Caki2 (cell line): Measurements from ENCODE around the gene GATM. TPM values are rescaled to one million over a fixed set of nuclear protein-coding genes. Genes with fewer than 3 reads are reported as not detected.
"Not testable (repeated sequence)": the region's sequence is repeated elsewhere in the genome, so short reads cannot be mapped to it uniquely, and the experiment has no call there.

Experiments used
- DNase-seq: peaks from one replicate; pipeline ENCODE4 v3.0.0-alpha.2; 2015; ENCODE audit warnings: low read depth
- in situ Hi-C: cut with HindIII; loops from 2 replicates; pipeline ENCODE4 v1.10.0; 2016; ENCODE audit warnings: low sequenced_read_pairs, low pct_unique_long_range_greater_than_20kb, mixed read lengths
- total RNA-seq: library from RNA; depleted of rRNA; stranded (reverse); fragments of >200 nt; shearing (Covaris generic); gene quantifications from 2 replicates; pipeline ENCODE4 v1.2.3, GENCODE V29; 2014; ENCODE audit warnings: low replicate concordance; rRNA removed

The GATM gene
- total RNA-seq, 1 experiment from 2014 or later = 22.0 TPM

GRCh38 chr15:45326741-45327140, 51.6 kb downstream of the GATM start:
- in situ Hi-C loops = no loop called here
- no peak for DNase-seq

DNA sequence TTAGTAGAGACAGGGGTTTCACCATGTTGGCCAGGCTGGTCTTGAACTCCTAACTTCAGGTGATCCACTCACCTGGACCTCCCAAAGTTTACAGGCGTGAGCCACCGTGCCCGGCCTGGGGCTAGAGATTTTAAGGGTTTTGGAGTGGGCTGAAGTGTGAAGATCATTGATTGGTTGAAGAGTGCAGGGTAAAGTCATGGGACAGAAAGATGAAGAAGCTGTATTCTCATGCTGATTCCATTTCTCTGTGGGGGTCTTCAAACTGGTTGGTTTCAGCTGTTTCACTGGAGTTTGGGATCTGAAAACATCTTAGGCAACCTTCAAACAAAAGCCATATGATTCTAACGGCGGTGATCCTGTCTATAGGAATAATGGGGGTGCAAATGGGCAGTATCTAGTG, 52.1 kb downstream of the GATM start:
- DNase-seq = no peak
- in situ Hi-C loops = no loop called here

DNA sequence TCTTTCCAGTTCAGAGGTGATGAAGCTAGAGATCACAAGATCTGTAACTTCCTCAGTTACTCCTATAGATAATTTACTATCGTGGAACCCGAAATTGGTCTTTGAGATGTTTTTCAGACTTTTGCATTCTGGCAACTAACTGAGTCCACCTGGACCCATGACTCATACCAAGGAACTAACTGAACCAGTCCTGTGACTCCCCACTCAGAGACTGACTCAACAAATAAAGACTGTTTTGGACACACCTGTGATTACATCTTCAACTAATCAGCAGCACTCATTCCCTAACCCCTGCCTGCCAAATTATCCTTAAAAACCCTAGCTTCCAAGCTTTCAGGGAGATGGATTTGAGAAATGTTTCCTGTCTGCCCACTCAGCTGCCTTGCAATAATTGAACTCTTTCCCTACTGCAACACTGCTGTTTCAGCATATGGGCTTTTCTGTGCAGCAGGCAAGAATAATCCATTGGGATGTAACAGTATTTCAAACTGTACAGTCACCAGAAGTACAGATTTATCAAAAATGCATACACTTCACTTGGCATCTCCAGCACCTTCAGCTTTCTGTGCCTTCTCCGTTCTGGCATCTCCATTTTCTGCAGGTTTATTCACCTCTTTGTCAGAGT, 57.7 kb downstream of the GATM start:
- DNase-seq = no peak
- in situ Hi-C loops = no loop called here

- in situ Hi-C loops = no loop called here
- DNase-seq = no peak
Observed at GRCh38 chr15:45319472-45320214, 58.7 kb downstream of the GATM start.

DNA sequence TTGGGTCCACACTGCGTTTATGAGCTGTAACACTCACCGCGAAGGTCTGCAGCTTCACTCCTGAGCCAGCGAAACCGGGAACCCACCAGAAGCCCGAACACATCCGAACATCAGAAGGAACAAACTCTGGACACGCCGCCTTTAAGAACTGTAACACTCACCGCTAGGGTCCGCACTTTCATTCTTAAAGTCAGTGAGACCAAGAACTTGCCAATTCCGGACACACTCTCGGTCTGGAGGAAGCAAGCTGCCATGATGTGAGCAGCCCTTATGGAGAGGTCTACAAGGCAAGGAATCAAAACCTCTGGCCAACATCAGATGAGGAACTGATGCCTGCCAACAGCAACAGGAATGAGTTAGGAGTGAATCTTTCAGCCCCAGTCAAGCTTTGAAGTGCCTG, 63.4 kb downstream of the GATM start:
- in situ Hi-C loops = no loop called here
- DNase-seq = no peak

GRCh38 chr15:45314117-45314516, 64.2 kb downstream of the GATM start:
- DNase-seq, in situ Hi-C loops: not testable (repeated sequence)

Other genes with a start within 250 kb of the GATM start
- gene DUOXA1, start 248.7 kb downstream of the GATM start, total RNA-seq = not detected in 2 replicates
- not detected in 2 replicates for gene DUOX1, start 248.6 kb downstream of the GATM start, total RNA-seq
- 6.6 and 14.3 TPM in 2 replicates for gene SHF, start 190.6 kb downstream of the GATM start, total RNA-seq
- not detected in 2 replicates for gene SLC28A2, start 126.3 kb downstream of the GATM start, total RNA-seq
- gene SLC30A4, start 144.2 kb upstream of the GATM start, total RNA-seq = 1.0 and 3.0 TPM in 2 replicates
- gene BLOC1S6, start 208.8 kb upstream of the GATM start, total RNA-seq = 37.2 and 66.1 TPM in 2 replicates